Measurements from ENCODE around the gene CCDC14. TPM values are rescaled to one million over a fixed set of nuclear protein-coding genes. Genes with fewer than 3 reads are reported as not detected.

Gene CCDC14
- total and polyA plus RNA-seq, 9 of the 15 experiments (the other 6 are each of a cell fraction or from before 2014, with no cell fraction given): 18.6 to 107 (median 57.3) TPM

DNA sequence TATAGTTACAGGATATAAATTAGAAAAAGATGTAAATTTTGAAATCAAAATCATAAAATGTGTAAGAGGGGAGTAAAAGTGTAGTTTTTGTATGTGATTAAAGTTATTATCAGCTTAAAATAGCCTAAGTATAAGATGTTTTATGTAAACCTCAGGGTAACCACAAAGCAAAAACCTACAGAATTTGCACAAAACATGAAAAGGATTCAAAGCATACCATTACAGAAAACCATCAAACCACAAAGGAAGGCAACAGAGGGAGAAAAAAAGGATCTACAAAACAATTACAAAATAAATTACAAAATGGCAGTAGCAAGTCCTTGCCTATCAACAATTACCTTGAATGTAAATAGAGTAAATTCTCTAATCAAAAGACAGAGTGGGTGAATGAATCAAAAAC is 40.2 kb downstream of the CCDC14 start:
- TF ChIP-seq RBM39 (optimal IDR thresholded peaks at IDR 0.05; ENCODE audit: low read depth, low read length) (no peak), KAT2B (IDR thresholded peaks at IDR 0.05; ENCODE audit: low read depth, low read length) (no peak), SUPT5H (IDR thresholded peaks at IDR 0.05) (no peak), KHSRP (IDR thresholded peaks at IDR 0.05) (no peak), MTF1 (CRISPR knock-in tag; IDR thresholded peaks at IDR 0.05; ENCODE audit: borderline replicate concordance) (no peak), POU5F1 (IDR thresholded peaks at IDR 0.05; ENCODE audit: borderline replicate concordance, low read depth, low read length, partially characterized antibody) (no peak), DIDO1 (tag; IDR thresholded peaks at IDR 0.05; ENCODE audit: low read depth) (no peak), ZNF41 (CRISPR knock-in tag; conservative IDR thresholded peaks at IDR 0.05) (no peak), TGIF2 (CRISPR knock-in tag; IDR thresholded peaks at IDR 0.05) (no peak), FUS (optimal IDR thresholded peaks at IDR 0.05; ENCODE audit: low read depth, low read length) (no peak), MAFK (IDR thresholded peaks at IDR 0.05; ENCODE audit: low read length) (no peak), ZKSCAN8 (CRISPR knock-in tag; IDR thresholded peaks at IDR 0.05) (no peak), TOE1 (IDR thresholded peaks at IDR 0.05; ENCODE audit: borderline replicate concordance) (no peak), TOE1 (CRISPR knock-in tag; IDR thresholded peaks at IDR 0.05; ENCODE audit: borderline replicate concordance, low read depth) (no peak), NEUROD1 (IDR thresholded peaks at IDR 0.05; ENCODE audit: borderline replicate concordance, low read depth, low read length, partially characterized antibody) (no peak), NFIC (IDR thresholded peaks at IDR 0.05) (no peak), SREBF2 (CRISPR knock-in tag; IDR thresholded peaks at IDR 0.05) (no peak)
- TF ChIP-seq, protein P1, sequence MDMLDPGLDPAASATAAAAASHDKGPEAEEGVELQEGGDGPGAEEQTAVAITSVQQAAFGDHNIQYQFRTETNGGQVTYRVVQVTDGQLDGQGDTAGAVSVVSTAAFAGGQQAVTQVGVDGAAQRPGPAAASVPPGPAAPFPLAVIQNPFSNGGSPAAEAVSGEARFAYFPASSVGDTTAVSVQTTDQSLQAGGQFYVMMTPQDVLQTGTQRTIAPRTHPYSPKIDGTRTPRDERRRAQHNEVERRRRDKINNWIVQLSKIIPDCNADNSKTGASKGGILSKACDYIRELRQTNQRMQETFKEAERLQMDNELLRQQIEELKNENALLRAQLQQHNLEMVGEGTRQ (CRISPR knock-in tag; IDR thresholded peaks at IDR 0.05): no peak
- no peaks in the 10 kb centered on the region for H4K20me1 ChIP-seq (replicated peaks; ENCODE audit: control insufficient read depth, insufficient read depth, low read length)
- H3K4me2 ChIP-seq (ENCODE audit: insufficient read depth, low read length): no peak overlapping the region
- H3K4me3 ChIP-seq: no peak overlapping the region
- no peaks in the 10 kb centered on the region for H3K79me2 ChIP-seq (ENCODE audit: control insufficient read depth, insufficient read depth, low read length)
- peaks cover 22% of the 10 kb centered on the region; the same call in 1 of the 3 replicates for H3K36me3 ChIP-seq (ENCODE audit: control insufficient read depth, insufficient read depth, low read length)
- no peak overlapping the region for H3K9ac ChIP-seq (ENCODE audit: insufficient read depth in 1 of 2, low read depth in 2 of 2, low read length in 2 of 2)
- no peaks in the 10 kb centered on the region for H3K27me3 ChIP-seq (ENCODE audit: control insufficient read depth in 2 of 2, insufficient read depth in 2 of 2, low read length in 2 of 2)
- H3K27ac ChIP-seq (ENCODE audit: extremely low read depth, low read depth, low read length): no peak overlapping the region
- in situ Hi-C loops (cut with MboI): no loop called here
- DNase-seq (ENCODE audit: extremely low read depth in 1 of 4, low spot score in 3 of 4) (no peak), ATAC-seq (no peak), FAIRE-seq (no peak)
- H3K4me1 ChIP-seq (replicated peaks in 1 of 2; ENCODE audit: control insufficient read depth in 2 of 2, insufficient read depth in 2 of 2, low read length in 2 of 2): no peaks in the 10 kb centered on the region
- no peaks in the 10 kb centered on the region for H3K9me1 ChIP-seq (ENCODE audit: control insufficient read depth, insufficient read depth, low read length)
- H2AFZ ChIP-seq (ENCODE audit: low read depth, low read length): no peak overlapping the region
- ChIA-PET CTCF (ENCODE audit: low intra/inter-chr PET ratio) (no interaction called here), POLR2A (no interaction called here)
- H3K9me3 ChIP-seq (replicated peaks; ENCODE audit: control insufficient read depth, insufficient read depth, low read depth, low read length): no peaks in the 10 kb centered on the region
- BruUV-seq (replicated peaks): no TSS peak
- intact Hi-C loops (cut with micrococcal nuclease): no loop called here
